ENCODE measurements around the gene CD200R1L.

CD200R1L gene

DNA sequence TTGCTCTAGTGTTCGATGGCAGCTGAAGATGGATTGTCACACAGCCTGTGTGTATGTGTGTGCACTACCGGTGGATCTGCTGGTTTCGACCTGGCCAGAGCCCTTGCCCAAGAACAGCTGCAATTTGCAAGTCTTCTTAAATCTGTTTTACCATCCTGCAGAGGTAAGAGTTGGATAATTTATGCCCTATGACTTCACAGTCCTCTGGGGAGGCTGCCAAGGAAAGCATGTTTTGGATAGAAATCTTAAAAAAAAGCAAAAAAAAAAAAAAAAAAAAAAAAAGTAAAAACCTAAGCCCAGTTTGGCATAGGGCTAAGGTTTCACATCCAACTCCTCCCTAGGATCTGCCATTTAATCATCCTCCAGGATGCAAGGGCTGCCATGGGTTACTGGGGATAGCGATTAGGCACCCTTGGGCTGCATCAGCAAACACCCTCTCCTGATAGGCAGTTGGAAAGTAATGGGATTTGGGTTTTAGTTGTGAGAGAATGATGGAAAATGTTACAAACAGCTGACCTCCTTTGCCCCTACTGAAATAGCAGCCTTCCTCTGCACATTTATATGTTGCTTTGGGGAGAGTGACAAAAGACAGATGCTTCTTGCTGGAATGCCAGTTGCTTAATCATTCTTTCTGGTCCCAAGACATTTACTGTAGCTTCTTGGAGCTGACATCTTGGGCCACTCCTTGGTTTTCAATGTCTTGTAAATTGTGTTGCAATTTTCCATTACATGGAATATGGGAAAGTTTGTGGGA lies 35.4 kb downstream of the CD200R1L start:
- Histone ChIP-seq H3K4me3 (no peak overlapping the region), H3K4me1 (peaks cover 22% of the 10 kb centered on the region), H3K9me3 (no peaks in the 10 kb centered on the region), H3K27me3 (no peaks in the 10 kb centered on the region), H3K9ac (no peak overlapping the region), H4K20me1 (no peaks in the 10 kb centered on the region), H3K4me2 (no peak overlapping the region), H3K27ac (no peak overlapping the region), H3K36me3 (no peaks in the 10 kb centered on the region)
- TF ChIP-seq Cebpa-rat (IDR thresholded peaks at IDR 0.05): no peak

DNA sequence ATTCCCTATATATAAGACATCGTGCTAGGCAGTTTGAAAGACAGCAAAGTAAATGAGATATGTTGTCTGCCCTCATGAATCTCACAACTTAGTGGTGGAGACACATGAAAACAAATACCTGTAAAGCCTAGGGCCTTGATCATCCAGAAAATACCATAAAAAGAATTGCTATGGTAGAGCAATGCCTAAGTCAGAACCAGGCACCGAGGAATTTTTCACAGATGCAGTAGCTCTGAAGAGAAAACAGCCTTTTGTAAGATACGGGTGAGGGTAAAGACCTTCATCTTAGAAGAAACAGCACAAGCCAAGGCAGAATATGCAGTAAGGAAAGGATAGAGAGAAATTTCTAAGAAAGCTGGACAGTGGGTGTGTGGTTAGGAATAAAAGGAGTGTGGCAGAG lies 36.1 kb downstream of the CD200R1L start:
- H3K27ac ChIP-seq: no peak overlapping the region
- H3K9me3 ChIP-seq: no peaks in the 10 kb centered on the region

DNA sequence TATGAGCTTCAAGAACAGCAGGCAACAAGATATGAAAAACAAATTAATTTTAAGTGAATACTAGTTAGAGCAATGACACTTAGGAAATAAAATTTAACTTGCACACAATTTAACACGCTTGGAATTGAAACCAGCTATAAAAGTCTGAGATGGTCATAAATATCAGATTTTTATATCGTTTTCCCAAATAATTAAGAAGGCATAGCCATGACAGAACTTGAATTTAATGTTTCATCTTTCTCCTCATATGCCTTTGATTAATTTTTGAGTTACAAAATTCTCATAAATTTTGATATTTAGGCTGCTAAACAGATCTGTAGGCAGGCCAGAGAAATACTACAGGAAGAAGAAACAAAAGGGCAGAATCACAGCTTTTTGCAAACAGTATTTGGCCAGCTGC lies 38.5 kb downstream of the CD200R1L start:
- no peaks in the 10 kb centered on the region for H3K36me3 ChIP-seq
- H3K4me2 ChIP-seq: no peak overlapping the region
- H3K4me3 ChIP-seq: no peak overlapping the region
- H3K9ac ChIP-seq: no peak overlapping the region
- H3K27me3 ChIP-seq: no peaks in the 10 kb centered on the region
- no peak overlapping the region for H3K27ac ChIP-seq
- no peaks in the 10 kb centered on the region for H3K9me3 ChIP-seq
- TF ChIP-seq Cebpa-rat (IDR thresholded peaks at IDR 0.05): no peak
- no peaks in the 10 kb centered on the region for H4K20me1 ChIP-seq
- H3K4me1 ChIP-seq: peaks cover 5% of the 10 kb centered on the region; the same call in 1 of the 2 replicates

More for the DNA sequence above, 36.1 kb downstream of the CD200R1L start:
- no peak overlapping the region for H3K9ac ChIP-seq
- H4K20me1 ChIP-seq: no peaks in the 10 kb centered on the region
- no peaks in the 10 kb centered on the region for H3K27me3 ChIP-seq
- TF ChIP-seq Cebpa-rat (IDR thresholded peaks at IDR 0.05): no peak
- peaks cover 22% of the 10 kb centered on the region for H3K4me1 ChIP-seq
- no peak overlapping the region for H3K4me3 ChIP-seq
- H3K4me2 ChIP-seq: no peak overlapping the region
- no peaks in the 10 kb centered on the region for H3K36me3 ChIP-seq

DNA sequence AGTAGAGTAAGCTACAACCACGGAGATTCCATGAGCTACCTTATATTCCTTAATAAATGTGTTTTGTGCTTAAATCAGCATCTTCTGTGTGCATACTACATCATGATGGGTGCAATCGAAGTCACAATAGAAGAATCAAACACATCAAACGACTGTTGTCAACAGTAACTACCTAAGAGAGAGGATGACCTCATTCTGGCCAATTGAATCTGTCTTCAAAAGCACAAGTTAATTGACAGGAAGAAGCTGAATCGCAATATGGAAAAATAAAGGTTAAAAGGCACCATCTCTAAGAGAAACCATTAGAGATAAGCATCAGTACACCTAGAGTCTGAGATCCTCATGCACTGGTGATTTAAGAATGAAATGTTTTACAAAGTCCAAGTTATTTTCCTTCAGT lies 39.0 kb downstream of the CD200R1L start:
- Histone ChIP-seq H3K27me3 (no peaks in the 10 kb centered on the region), H3K9ac (no peak overlapping the region), H3K4me1 (peaks cover 4% of the 10 kb centered on the region; the same call in 1 of the 2 replicates), H4K20me1 (no peaks in the 10 kb centered on the region), H3K9me3 (no peaks in the 10 kb centered on the region), H3K27ac (no peak overlapping the region), H3K4me3 (no peak overlapping the region), H3K36me3 (no peaks in the 10 kb centered on the region), H3K4me2 (no peak overlapping the region)
- no peak for TF ChIP-seq Cebpa-rat (IDR thresholded peaks at IDR 0.05)

DNA sequence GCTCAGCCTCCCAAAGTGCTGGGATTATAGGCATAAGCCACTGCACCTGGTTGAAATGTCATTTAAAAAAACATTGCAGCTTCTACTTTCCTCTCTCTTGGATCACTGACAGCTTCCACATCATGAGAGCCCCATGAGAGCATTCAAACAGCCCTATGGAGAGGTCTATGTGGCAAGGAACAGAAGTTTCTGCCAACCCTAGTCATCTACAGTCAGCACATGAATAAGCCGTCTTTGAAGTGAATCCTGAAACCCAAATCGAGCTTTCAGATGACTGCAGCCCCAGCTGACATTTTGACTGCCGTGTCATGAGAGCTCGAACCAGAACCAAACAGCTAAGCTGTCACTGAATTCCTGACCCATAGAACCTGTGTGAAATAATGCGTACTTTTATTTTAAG lies 39.8 kb downstream of the CD200R1L start:
- Histone ChIP-seq H3K9ac (no peak overlapping the region), H4K20me1 (no peaks in the 10 kb centered on the region), H3K36me3 (no peaks in the 10 kb centered on the region), H3K27ac (no peak overlapping the region), H3K4me3 (no peak overlapping the region), H3K4me2 (no peak overlapping the region), H3K4me1 (peaks cover 2% of the 10 kb centered on the region; the same call in 1 of the 2 replicates), H3K27me3 (no peaks in the 10 kb centered on the region), H3K9me3 (no peaks in the 10 kb centered on the region)
- no peak for TF ChIP-seq Cebpa-rat (IDR thresholded peaks at IDR 0.05)

DNA sequence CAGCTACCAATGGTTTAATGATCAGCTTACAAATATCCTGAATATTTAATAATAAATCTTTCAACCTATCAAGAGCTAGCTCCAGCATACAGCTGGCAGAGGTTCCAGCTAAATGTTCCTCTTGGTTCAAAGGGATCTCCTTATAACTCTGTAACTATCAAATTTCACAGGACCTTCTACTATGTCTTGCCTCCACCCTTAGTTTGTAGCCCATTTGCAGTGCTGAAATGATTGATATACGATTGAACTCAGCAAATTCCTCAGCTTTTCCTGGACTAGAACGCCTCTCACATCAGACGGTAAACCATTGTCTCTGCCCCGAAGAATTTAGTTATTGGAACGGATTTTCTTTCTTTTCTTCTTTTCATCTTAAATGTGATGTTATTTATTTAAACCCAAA lies 41.5 kb downstream of the CD200R1L start:
- no peak overlapping the region for H3K27ac ChIP-seq
- H3K36me3 ChIP-seq: no peaks in the 10 kb centered on the region
- TF ChIP-seq Cebpa-rat (IDR thresholded peaks at IDR 0.05): no peak
- H3K4me1 ChIP-seq: no peaks in the 10 kb centered on the region
- no peaks in the 10 kb centered on the region for H4K20me1 ChIP-seq
- no peaks in the 10 kb centered on the region for H3K27me3 ChIP-seq
- no peak overlapping the region for H3K4me2 ChIP-seq
- H3K9ac ChIP-seq: no peak overlapping the region
- H3K4me3 ChIP-seq: no peak overlapping the region
- no peaks in the 10 kb centered on the region for H3K9me3 ChIP-seq

DNA sequence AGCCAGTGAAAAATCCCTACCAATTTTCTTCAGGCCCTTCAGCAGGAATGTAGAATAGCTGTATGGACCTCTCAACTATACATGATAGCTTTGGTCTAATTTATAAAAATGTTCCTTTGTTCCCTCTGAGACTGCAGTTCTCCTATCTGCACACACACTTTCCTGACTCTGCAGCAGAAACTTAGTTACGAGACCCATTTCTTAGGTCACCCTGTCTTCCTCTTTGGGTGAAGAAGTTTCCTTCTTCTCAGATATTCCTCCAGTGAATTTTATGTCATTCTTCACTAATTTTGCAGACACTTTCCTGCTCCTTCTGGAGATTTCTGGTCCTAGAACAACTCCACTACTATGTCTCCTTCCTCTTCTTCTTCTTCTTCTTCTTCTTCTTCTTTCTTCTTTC lies 42.6 kb downstream of the CD200R1L start:
- H3K36me3 ChIP-seq: no peaks in the 10 kb centered on the region
- no peaks in the 10 kb centered on the region for H3K9me3 ChIP-seq
- H3K9ac ChIP-seq: no peak overlapping the region
- TF ChIP-seq Cebpa-rat (IDR thresholded peaks at IDR 0.05): no peak
- H3K4me1 ChIP-seq: no peaks in the 10 kb centered on the region
- H3K27ac ChIP-seq: no peak overlapping the region
- no peaks in the 10 kb centered on the region for H4K20me1 ChIP-seq
- H3K4me2 ChIP-seq: no peak overlapping the region
- H3K4me3 ChIP-seq: no peak overlapping the region
- no peaks in the 10 kb centered on the region for H3K27me3 ChIP-seq

DNA sequence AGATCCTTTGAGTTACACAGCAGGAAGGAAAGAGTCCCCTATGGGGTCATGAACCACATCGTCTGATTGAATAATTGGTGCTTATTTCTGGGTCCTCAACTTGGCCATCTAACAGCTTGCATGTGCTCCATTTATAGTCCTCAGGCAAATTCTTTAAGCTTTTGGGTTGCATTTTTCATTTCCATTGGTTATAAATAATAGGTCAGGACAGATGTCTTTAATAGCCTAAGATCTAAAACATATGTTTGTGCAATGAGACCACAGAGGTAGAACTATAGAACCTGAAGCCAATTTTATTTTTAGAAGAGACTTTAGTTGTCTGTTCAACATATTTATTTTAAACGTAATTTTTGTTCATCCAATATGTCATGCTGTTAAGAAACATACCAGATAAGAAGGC lies 43.2 kb downstream of the CD200R1L start:
- H3K36me3 ChIP-seq: no peaks in the 10 kb centered on the region
- no peak overlapping the region for H3K27ac ChIP-seq
- no peak overlapping the region for H3K4me2 ChIP-seq
- H3K27me3 ChIP-seq: no peaks in the 10 kb centered on the region
- H3K9me3 ChIP-seq: no peaks in the 10 kb centered on the region
- H3K4me3 ChIP-seq: no peak overlapping the region
- no peaks in the 10 kb centered on the region for H4K20me1 ChIP-seq
- no peak overlapping the region for H3K9ac ChIP-seq
- TF ChIP-seq Cebpa-rat (IDR thresholded peaks at IDR 0.05): no peak
- no peaks in the 10 kb centered on the region for H3K4me1 ChIP-seq

DNA sequence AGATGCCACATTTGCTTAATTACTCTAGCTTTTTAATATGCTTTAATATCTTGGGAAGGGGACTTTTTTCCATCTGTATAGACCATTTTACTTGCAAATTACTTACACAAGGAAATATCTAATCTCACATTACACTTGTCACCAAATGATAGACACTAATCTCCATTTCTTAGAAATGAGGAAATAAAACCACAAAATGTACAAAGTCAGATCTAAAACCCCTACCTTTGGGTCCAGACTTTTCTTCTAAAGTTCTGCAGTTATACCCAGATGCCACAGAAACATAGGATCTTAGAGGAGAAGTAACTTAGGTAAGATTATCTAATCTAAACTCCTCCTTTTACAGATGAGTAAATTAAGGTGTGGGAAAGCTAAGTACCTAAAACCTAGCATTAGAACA lies 44.3 kb downstream of the CD200R1L start:
- no peaks in the 10 kb centered on the region for H3K4me1 ChIP-seq
- H3K4me3 ChIP-seq: no peak overlapping the region
- H3K27me3 ChIP-seq: no peaks in the 10 kb centered on the region
- no peaks in the 10 kb centered on the region for H3K9me3 ChIP-seq
- H3K4me2 ChIP-seq: no peak overlapping the region
- no peak for TF ChIP-seq Cebpa-rat (IDR thresholded peaks at IDR 0.05)
- H3K27ac ChIP-seq: no peak overlapping the region
- no peaks in the 10 kb centered on the region for H3K36me3 ChIP-seq
- no peak overlapping the region for H3K9ac ChIP-seq
- no peaks in the 10 kb centered on the region for H4K20me1 ChIP-seq

DNA sequence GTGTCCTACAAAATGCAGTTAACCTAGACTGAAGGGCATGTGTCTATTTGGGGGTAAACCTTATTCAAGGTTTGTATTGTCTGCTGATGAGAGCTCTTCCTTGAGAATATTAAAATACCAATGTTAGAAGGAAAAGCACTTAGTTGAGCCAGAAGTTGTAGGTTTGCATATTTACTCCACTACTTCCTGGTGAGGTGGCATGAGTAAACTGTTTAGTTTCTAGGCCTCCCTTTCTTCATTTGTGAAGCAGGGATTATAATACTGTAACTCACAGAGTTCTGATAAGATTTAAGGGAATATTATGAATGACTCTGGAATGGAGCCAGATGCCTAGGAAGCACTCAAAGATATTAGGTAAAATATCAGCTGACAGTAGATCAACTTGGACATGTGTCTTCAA lies 46.7 kb downstream of the CD200R1L start:
- Histone ChIP-seq H3K27me3 (no peaks in the 10 kb centered on the region), H3K27ac (no peak overlapping the region), H3K4me2 (no peak overlapping the region), H4K20me1 (no peaks in the 10 kb centered on the region), H3K9me3 (no peaks in the 10 kb centered on the region), H3K9ac (no peak overlapping the region), H3K36me3 (no peaks in the 10 kb centered on the region), H3K4me1 (peaks cover 3% of the 10 kb centered on the region; the same call in 1 of the 2 replicates), H3K4me3 (no peak overlapping the region)
- TF ChIP-seq Cebpa-rat (IDR thresholded peaks at IDR 0.05): no peak

All from BLaER1 (cell line).